Esophagus muscularis mucosa (tissue), 4 donors: ENCODE measurements around the gene CCDC174. TPM values are rescaled to one million over a fixed set of nuclear protein-coding genes. Genes with fewer than 3 reads are reported as not detected.

Source experiments
- DNase-seq: peaks from one replicate; pipeline ENCODE4 v3.0.0-alpha.2; 2017; ENCODE audit errors: extremely low spot score
- H3K27ac ChIP-seq, 4 donors: fragments of 200-600 bp; sonication (generic); replicated peaks in 1 of 4; 1 replicate in 3 of 4; 2 replicates in 1 of 4; pipeline ENCODE4 v1.5.1; 2016 to 2019; ENCODE audit warnings: mild to moderate bottlenecking in 1 of 4
- H3K27me3 ChIP-seq, 4 donors: fragments of 200-600 bp; sonication (generic); one replicate each; pipeline versions ENCODE4 v1.5.1 to v1.6.0; 2016 to 2019
- H3K36me3 ChIP-seq, 4 donors: fragments of 200-600 bp; sonication (generic); one replicate each; pipeline ENCODE4 v1.5.1; 2016 to 2019
- H3K4me1 ChIP-seq, 4 donors: fragments of 200-600 bp; sonication (generic); one replicate each; pipeline ENCODE4 v1.5.1; 2016 to 2019
- H3K4me3 ChIP-seq, 4 donors: fragments of 200-600 bp; sonication (generic); 1 replicate in 2 of 4; 2 replicates in 2 of 4; pipeline ENCODE4 v1.5.1; 2016 to 2019; ENCODE audit warnings: mild to moderate bottlenecking in 4 of 4, moderate library complexity in 1 of 4
- H3K9me3 ChIP-seq, 4 donors: fragments of 200-600 bp; sonication (generic); 1 replicate in 3 of 4; 2 replicates in 1 of 4; pipeline ENCODE4 v1.5.1; 2016 to 2019
- EP300 ChIP-seq: sonication (generic); formaldehyde crosslinking; IDR thresholded peaks from one replicate; pipeline ENCODE4 v1.6.1; 2017; ENCODE audit warnings: antibody characterized with exemption
- POLR2A ChIP-seq: fragments of 450-650 bp; IDR thresholded peaks from one replicate; pipeline ENCODE4 v1.6.1; 2017; ENCODE audit warnings: antibody characterized with exemption, moderate library complexity, mild to moderate bottlenecking, low read depth
- POLR2AphosphoS5 ChIP-seq, 2 donors: sonication (generic); formaldehyde crosslinking; IDR thresholded peaks; one replicate each; pipeline ENCODE4 v1.6.1; 2017; ENCODE audit warnings: antibody characterized with exemption in 2 of 2
- WGBS: methylation state at CpG from one replicate; pipeline ENCODE4 v1.1.5; 2018; 5-methylcytosine and 5-hydroxymethylcytosine counted together
- intact Hi-C: fragments of 100-400 bp; cut with DNase I; formaldehyde crosslinking; loops from one replicate; pipeline ENCODE4 v1.15.1; 2023
- total RNA-seq, 4 donors: library from RNA; depleted of rRNA; stranded (reverse); fragments of >200 nt; gene quantifications; one replicate each; pipeline versions ENCODE4 v1.1.0 to v1.2.1, GENCODE V29; 2016
- TF ChIP-seq, protein P1 (sequence below), 3 experiments: fragments of 200-600 bp in 2 of 3; fragments of 450-650 bp in 1 of 3; sonication (generic) in 2 of 3; IDR thresholded peaks; one replicate each; pipeline ENCODE4 v1.5.1; 2017 to 2019; ENCODE audit warnings: antibody characterized with exemption in 3 of 3, mild to moderate bottlenecking in 2 of 3, moderate library complexity in 1 of 3

Gene CCDC174
- total RNA-seq, 4 donors from 2014 or later: 10.8 to 17.0 (median 13.5) TPM

- Histone ChIP-seq H3K4me1 (no peaks in the 10 kb centered on the region), H3K27me3 (peaks cover 0 to 29% (median 0%) of the 10 kb centered on the region in 4 donors), H3K27ac (no peak overlapping the region), H3K9me3 (peaks cover 0 to 4% (median 0%) of the 10 kb centered on the region in 4 donors), H3K36me3 (no peaks in the 10 kb centered on the region), H3K4me3 (no peak overlapping the region)
- intact Hi-C loops: no loop called here
- TF ChIP-seq POLR2A (no peak), EP300 (no peak), POLR2AphosphoS5 (IDR thresholded peaks at IDR 0.05) (no peak)
- TF ChIP-seq, protein P1, sequence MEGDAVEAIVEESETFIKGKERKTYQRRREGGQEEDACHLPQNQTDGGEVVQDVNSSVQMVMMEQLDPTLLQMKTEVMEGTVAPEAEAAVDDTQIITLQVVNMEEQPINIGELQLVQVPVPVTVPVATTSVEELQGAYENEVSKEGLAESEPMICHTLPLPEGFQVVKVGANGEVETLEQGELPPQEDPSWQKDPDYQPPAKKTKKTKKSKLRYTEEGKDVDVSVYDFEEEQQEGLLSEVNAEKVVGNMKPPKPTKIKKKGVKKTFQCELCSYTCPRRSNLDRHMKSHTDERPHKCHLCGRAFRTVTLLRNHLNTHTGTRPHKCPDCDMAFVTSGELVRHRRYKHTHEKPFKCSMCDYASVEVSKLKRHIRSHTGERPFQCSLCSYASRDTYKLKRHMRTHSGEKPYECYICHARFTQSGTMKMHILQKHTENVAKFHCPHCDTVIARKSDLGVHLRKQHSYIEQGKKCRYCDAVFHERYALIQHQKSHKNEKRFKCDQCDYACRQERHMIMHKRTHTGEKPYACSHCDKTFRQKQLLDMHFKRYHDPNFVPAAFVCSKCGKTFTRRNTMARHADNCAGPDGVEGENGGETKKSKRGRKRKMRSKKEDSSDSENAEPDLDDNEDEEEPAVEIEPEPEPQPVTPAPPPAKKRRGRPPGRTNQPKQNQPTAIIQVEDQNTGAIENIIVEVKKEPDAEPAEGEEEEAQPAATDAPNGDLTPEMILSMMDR (IDR thresholded peaks at IDR 0.05): no peak
- no peak for DNase-seq
Measured at GRCh38 chr3:14624498-14624897, 27.1 kb upstream of the CCDC174 start.

- Histone ChIP-seq H3K4me3 (no peak overlapping the region), H3K36me3 (no peaks in the 10 kb centered on the region), H3K27ac (no peak overlapping the region), H3K27me3 (peaks cover 0 to 29% (median 0%) of the 10 kb centered on the region in 4 donors), H3K9me3 (peaks cover 0 to 4% (median 0%) of the 10 kb centered on the region in 4 donors), H3K4me1 (no peaks in the 10 kb centered on the region)
- no peak for DNase-seq
- TF ChIP-seq POLR2AphosphoS5 (IDR thresholded peaks at IDR 0.05) (no peak), EP300 (no peak), POLR2A (no peak)
- TF ChIP-seq, protein P1 (IDR thresholded peaks at IDR 0.05): no peak
- WGBS: 83% methylated on average over 6 of the region's 6 CpGs
- intact Hi-C loops: no loop called here
Measured at GRCh38 chr3:14625443-14625842, 26.1 kb upstream of the CCDC174 start.

GRCh38 chr3:14627815-14628214, 23.7 kb upstream of the CCDC174 start:
- intact Hi-C loops: no loop called here
- WGBS: 96% methylated on average over 5 of the region's 6 CpGs

GRCh38 chr3:14628406-14628805, 23.2 kb upstream of the CCDC174 start:
- Histone ChIP-seq H3K4me1 (no peaks in the 10 kb centered on the region), H3K4me3 (no peak overlapping the region), H3K9me3 (peaks cover 0 to 4% (median 0%) of the 10 kb centered on the region in 4 donors), H3K27me3 (peaks cover 0 to 29% (median under 1%) of the 10 kb centered on the region in 4 donors), H3K27ac (no peak overlapping the region), H3K36me3 (no peaks in the 10 kb centered on the region)
- WGBS: 84% methylated on average over 4 of the region's 4 CpGs
- no peak for DNase-seq
- intact Hi-C loops: no loop called here
- no peak for TF ChIP-seq POLR2AphosphoS5 (IDR thresholded peaks at IDR 0.05)
- no peak for TF ChIP-seq EP300
- TF ChIP-seq, protein P1 (IDR thresholded peaks at IDR 0.05): no peak
- TF ChIP-seq POLR2A: no peak

More at GRCh38 chr3:14627815-14628214, 23.7 kb upstream of the CCDC174 start:
- TF ChIP-seq POLR2AphosphoS5 (IDR thresholded peaks at IDR 0.05): no peak
- TF ChIP-seq EP300: no peak
- TF ChIP-seq, protein P1 (IDR thresholded peaks at IDR 0.05): no peak
- TF ChIP-seq POLR2A: no peak
- Histone ChIP-seq H3K9me3 (peaks cover 0 to 4% (median 0%) of the 10 kb centered on the region in 4 donors), H3K36me3 (no peaks in the 10 kb centered on the region), H3K27ac (no peak overlapping the region), H3K4me1 (no peaks in the 10 kb centered on the region), H3K4me3 (no peak overlapping the region), H3K27me3 (peaks cover 0 to 29% (median 0%) of the 10 kb centered on the region in 4 donors)
- no peak for DNase-seq
